Measurements from ENCODE around the gene PARP16. TPM values are rescaled to one million over a fixed set of nuclear protein-coding genes. Genes with fewer than 3 reads are reported as not detected.
"Not testable (repeated sequence)": the region's sequence is repeated elsewhere in the genome, so short reads cannot be mapped to it uniquely, and the experiment has no call there.

The PARP16 gene
- polyA plus RNA-seq, 1 donor = 14.0 TPM

DNA sequence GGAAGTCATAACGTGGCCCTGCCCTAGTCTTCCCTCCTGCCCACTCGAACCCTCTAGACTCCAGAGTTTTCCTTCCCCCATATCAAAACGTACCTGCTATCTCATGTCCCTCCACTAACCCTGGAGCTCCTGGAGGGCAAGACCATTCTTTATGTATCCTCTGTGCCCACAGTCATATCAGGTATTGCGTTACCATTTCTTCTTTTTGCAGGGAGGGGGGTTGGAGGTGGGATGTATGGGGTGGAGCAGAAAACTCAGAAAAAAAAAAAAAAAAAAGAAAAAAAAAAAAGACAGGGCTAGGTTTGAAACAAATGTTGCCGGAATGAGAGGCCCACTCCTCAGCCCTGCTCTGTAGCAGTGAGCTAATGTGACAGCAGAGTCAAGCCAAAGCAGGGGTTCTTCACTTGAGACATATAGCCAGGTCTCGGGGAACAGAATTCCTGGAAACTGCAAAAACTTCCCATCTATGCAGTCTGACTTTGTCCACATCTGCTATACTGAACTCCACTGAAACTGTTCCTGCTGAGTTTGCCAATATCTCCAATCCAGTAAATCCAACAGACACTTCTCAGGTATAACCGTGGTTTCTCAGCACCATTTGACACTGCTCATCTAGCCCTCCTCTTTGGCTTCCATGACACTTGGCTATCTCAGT lies 31.1 kb downstream of the PARP16 start:
- H3K36me3 ChIP-seq (ENCODE audit: control insufficient read depth, insufficient read depth, low read length) = peaks cover 17% of the 10 kb centered on the region
- no peak overlapping the region for H3K27ac ChIP-seq (ENCODE audit: low read length)
- peaks cover 26% of the 10 kb centered on the region for H3K4me1 ChIP-seq (ENCODE audit: control insufficient read depth, insufficient read depth, low read length)
- DNase-seq = no peak
- H3K9me3 ChIP-seq (ENCODE audit: control insufficient read depth, low read depth, low read length) = no peaks in the 10 kb centered on the region
- no peak overlapping the region for H3K4me3 ChIP-seq (ENCODE audit: low read length)
- no peaks in the 10 kb centered on the region for H3K27me3 ChIP-seq (ENCODE audit: control insufficient read depth, insufficient read depth, low read length)
- no CpG with 5 or more reads among the region's 7 CpGs for WGBS (ENCODE audit: insufficient coverage, low lambda C conversion rate)

DNA sequence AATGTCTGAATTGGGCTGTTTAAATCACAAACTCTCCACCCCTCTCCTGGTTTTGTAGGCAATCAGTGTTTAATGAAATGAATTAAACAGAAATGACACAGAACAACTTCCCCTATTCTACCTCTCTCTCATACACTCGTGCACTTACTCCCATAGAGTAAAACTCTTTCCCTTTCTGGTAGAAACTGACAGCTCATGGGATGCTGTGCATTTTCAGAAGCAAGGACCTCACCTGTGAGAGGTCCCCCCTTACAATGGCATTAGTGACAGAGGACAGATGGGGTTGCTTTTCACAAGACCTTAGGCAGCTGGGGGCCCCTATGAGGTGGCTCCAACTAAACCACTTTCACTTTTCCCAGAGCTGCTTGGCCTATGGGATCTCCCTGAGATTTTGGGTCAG lies 31.9 kb downstream of the PARP16 start:
- peaks cover 25% of the 10 kb centered on the region for H3K4me1 ChIP-seq (ENCODE audit: control insufficient read depth, insufficient read depth, low read length)
- no peak overlapping the region for H3K4me3 ChIP-seq (ENCODE audit: low read length)
- H3K36me3 ChIP-seq (ENCODE audit: control insufficient read depth, insufficient read depth, low read length) = peaks cover 9% of the 10 kb centered on the region
- H3K27me3 ChIP-seq (ENCODE audit: control insufficient read depth, insufficient read depth, low read length) = no peaks in the 10 kb centered on the region
- no peaks in the 10 kb centered on the region for H3K9me3 ChIP-seq (ENCODE audit: control insufficient read depth, low read depth, low read length)
- no CpG with 5 or more reads among the region's 1 CpG for WGBS (ENCODE audit: insufficient coverage, low lambda C conversion rate)
- DNase-seq = no peak
- H3K27ac ChIP-seq (ENCODE audit: low read length) = no peak overlapping the region

DNA sequence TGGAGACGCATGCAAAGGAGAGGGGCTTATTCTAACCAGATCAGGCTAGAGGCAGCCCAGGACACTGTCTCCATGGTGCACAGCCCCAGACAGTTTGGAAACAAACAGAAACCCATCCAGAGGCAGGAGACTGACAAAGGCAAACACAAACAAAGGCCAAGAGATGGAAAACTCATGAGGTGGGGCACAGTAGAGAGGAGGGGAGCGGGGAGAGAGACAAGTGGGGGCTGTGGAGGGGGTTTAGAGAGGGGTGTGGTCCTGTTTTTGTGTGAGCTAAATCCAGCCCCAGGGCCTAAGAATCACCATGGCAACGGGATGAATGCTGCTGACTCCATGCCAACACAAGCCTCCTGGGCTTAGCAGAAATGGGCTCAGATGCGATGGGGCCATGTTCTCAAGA lies 32.3 kb downstream of the PARP16 start:
- no peak overlapping the region for H3K27ac ChIP-seq (ENCODE audit: low read length)
- no peaks in the 10 kb centered on the region for H3K27me3 ChIP-seq (ENCODE audit: control insufficient read depth, insufficient read depth, low read length)
- peaks cover 23% of the 10 kb centered on the region for H3K4me1 ChIP-seq (ENCODE audit: control insufficient read depth, insufficient read depth, low read length)
- DNase-seq = no peak
- peaks cover 6% of the 10 kb centered on the region for H3K36me3 ChIP-seq (ENCODE audit: control insufficient read depth, insufficient read depth, low read length)
- no peaks in the 10 kb centered on the region for H3K9me3 ChIP-seq (ENCODE audit: control insufficient read depth, low read depth, low read length)
- no peak overlapping the region for H3K4me3 ChIP-seq (ENCODE audit: low read length)
- no CpG with 5 or more reads among the region's 4 CpGs for WGBS (ENCODE audit: insufficient coverage, low lambda C conversion rate)

- Histone ChIP-seq H3K27ac (ENCODE audit: low read length) (no peak overlapping the region), H3K4me1 (ENCODE audit: control insufficient read depth, insufficient read depth, low read length) (peaks cover 7% of the 10 kb centered on the region), H3K36me3 (ENCODE audit: control insufficient read depth, insufficient read depth, low read length) (peaks cover 2% of the 10 kb centered on the region), H3K27me3 (ENCODE audit: control insufficient read depth, insufficient read depth, low read length) (no peaks in the 10 kb centered on the region), H3K4me3 (ENCODE audit: low read length) (no peak overlapping the region), H3K9me3 (ENCODE audit: control insufficient read depth, low read depth, low read length) (no peaks in the 10 kb centered on the region)
- no CpG with 5 or more reads among the region's 2 CpGs for WGBS (ENCODE audit: insufficient coverage, low lambda C conversion rate)
- no peak for DNase-seq
These were observed 37.0 kb downstream of the PARP16 start for GRCh38 chr15:65249641-65250040.

GRCh38 chr15:65248511-65249255 lies 38.0 kb downstream of the PARP16 start:
- H3K9me3 ChIP-seq (ENCODE audit: control insufficient read depth, low read depth, low read length) = no peaks in the 10 kb centered on the region
- peaks cover 6% of the 10 kb centered on the region for H3K4me1 ChIP-seq (ENCODE audit: control insufficient read depth, insufficient read depth, low read length)
- WGBS (ENCODE audit: insufficient coverage, low lambda C conversion rate) = no CpG with 5 or more reads among the region's 9 CpGs
- H3K36me3 ChIP-seq (ENCODE audit: control insufficient read depth, insufficient read depth, low read length) = peaks cover 2% of the 10 kb centered on the region
- H3K27me3 ChIP-seq (ENCODE audit: control insufficient read depth, insufficient read depth, low read length) = no peaks in the 10 kb centered on the region
- H3K4me3 ChIP-seq (ENCODE audit: low read length) = no peak overlapping the region
- peak in 1 of 2 donors; percentile 22 for DNase-seq
- H3K27ac ChIP-seq (ENCODE audit: low read length) = peak overlapping the region; percentile 10

DNA sequence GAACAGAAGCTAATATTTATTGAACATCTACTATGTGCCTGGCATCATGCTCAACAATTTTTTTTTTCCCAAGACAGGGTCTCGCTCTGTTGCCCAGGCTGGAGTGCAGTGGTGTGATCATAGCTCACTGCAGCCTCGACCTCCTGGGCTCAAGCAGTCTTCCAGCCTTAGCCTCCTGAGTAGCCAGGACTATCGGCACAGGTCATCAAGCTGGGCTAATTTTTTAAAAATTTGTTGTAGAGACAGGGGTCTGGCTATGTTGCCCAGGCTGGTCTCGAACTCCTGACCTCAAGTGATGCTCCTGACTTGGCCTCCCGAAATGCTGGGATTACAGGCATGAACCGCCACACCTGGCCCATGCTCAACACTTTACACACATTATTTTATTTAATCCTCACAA lies 39.7 kb downstream of the PARP16 start:
- Histone ChIP-seq H3K9me3 (ENCODE audit: control insufficient read depth, low read depth, low read length) (no peaks in the 10 kb centered on the region), H3K27ac (ENCODE audit: low read length) (no peak overlapping the region), H3K4me1 (ENCODE audit: control insufficient read depth, insufficient read depth, low read length) (peaks cover 6% of the 10 kb centered on the region), H3K36me3 (ENCODE audit: control insufficient read depth, insufficient read depth, low read length) (peaks cover 2% of the 10 kb centered on the region), H3K4me3 (ENCODE audit: low read length) (no peak overlapping the region), H3K27me3 (ENCODE audit: control insufficient read depth, insufficient read depth, low read length) (no peaks in the 10 kb centered on the region)
- DNase-seq = no peak
- WGBS (ENCODE audit: insufficient coverage, low lambda C conversion rate) = no CpG with 5 or more reads among the region's 6 CpGs

- Histone ChIP-seq H3K36me3 (ENCODE audit: control insufficient read depth, insufficient read depth, low read length) (peaks cover 2% of the 10 kb centered on the region), H3K9me3 (ENCODE audit: control insufficient read depth, low read depth, low read length) (no peaks in the 10 kb centered on the region), H3K27me3 (ENCODE audit: control insufficient read depth, insufficient read depth, low read length) (no peaks in the 10 kb centered on the region), H3K4me3 (ENCODE audit: low read length) (no peak overlapping the region), H3K4me1 (ENCODE audit: control insufficient read depth, insufficient read depth, low read length) (peaks cover 6% of the 10 kb centered on the region), H3K27ac (ENCODE audit: low read length) (peak overlapping the region; percentile 40)
- WGBS (ENCODE audit: insufficient coverage, low lambda C conversion rate) = no CpG with 5 or more reads among the region's 8 CpGs
- DNase-seq = no peak
These were observed 40.5 kb downstream of the PARP16 start for GRCh38 chr15:65246026-65246714.

DNA sequence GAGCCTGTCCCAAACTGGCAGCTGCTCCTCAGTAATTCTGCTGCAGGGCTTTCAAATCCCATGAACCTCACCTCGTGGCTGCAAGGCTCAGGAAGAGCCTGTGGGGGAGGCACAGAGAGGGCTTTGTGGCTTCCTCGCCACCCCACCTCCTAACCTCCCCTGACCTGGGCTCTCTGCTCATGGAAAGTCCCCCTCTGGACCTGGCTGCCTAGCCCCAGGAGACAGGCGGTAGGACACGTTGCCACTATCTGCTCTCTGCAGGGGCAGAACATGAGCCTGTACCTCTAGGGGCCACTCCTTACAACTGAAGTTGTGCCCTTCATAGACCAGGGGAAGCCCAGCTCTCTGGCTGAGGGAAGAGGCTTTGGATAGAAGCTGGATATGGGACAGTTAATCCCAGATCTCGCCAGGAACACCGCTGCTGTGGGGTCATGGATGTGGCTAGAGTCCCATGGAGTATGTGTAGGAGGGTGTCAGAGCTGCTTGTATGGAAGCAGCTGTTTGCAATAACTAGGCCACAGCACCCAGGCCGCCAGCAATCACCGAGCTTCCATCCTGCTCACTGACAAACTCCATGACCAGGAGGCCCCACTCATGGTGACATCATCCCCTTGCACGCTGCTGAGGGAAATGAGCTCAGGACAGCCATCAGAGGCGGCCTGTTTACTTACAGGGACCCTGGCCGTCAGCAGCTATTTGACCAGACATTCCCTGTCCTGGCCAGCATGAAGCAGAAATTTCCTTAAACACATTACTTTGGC lies 41.4 kb downstream of the PARP16 start:
- H3K27ac ChIP-seq (ENCODE audit: low read length) = peak overlapping the region; percentile 47
- H3K27me3 ChIP-seq (ENCODE audit: control insufficient read depth, insufficient read depth, low read length) = no peaks in the 10 kb centered on the region
- peaks cover 8% of the 10 kb centered on the region for H3K4me1 ChIP-seq (ENCODE audit: control insufficient read depth, insufficient read depth, low read length)
- peak; percentile 34 to 51 for DNase-seq
- H3K9me3 ChIP-seq (ENCODE audit: control insufficient read depth, low read depth, low read length) = no peaks in the 10 kb centered on the region
- no CpG with 5 or more reads among the region's 11 CpGs for WGBS (ENCODE audit: insufficient coverage, low lambda C conversion rate)
- H3K36me3 ChIP-seq (ENCODE audit: control insufficient read depth, insufficient read depth, low read length) = peaks cover 2% of the 10 kb centered on the region
- H3K4me3 ChIP-seq (ENCODE audit: low read length) = no peak overlapping the region

- no peaks in the 10 kb centered on the region for H3K27me3 ChIP-seq (ENCODE audit: control insufficient read depth, insufficient read depth, low read length)
- no peak overlapping the region for H3K27ac ChIP-seq (ENCODE audit: low read length)
- no peak for DNase-seq
- H3K4me1 ChIP-seq (ENCODE audit: control insufficient read depth, insufficient read depth, low read length) = peaks cover 12% of the 10 kb centered on the region
- no peaks in the 10 kb centered on the region for H3K9me3 ChIP-seq (ENCODE audit: control insufficient read depth, low read depth, low read length)
- peaks cover 2% of the 10 kb centered on the region for H3K36me3 ChIP-seq (ENCODE audit: control insufficient read depth, insufficient read depth, low read length)
- H3K4me3 ChIP-seq (ENCODE audit: low read length) = no peak overlapping the region
These were observed 42.0 kb downstream of the PARP16 start for GRCh38 chr15:65244638-65245037.

DNA sequence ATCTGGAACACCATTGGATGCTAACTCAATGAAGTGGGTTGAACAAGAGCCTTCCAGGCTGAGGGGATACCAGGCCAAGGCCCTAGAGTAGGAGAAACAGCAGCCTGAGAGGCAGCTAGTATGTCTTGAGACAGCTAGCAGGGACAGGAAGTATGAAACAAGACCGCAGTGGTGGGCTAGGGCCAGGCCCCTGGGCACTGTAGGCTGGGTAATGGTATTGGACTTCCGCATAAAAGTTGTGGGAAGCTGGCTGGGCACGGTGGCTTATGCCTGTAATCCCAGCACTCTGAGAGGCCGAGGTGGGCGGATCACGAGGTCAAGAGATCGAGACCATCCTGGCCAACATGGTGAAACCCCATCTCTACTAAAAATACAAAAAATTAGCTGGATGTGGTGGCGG lies 50.2 kb downstream of the PARP16 start:
- WGBS (ENCODE audit: insufficient coverage, low lambda C conversion rate) = no CpG with 5 or more reads among the region's 8 CpGs
- H3K9me3 ChIP-seq (ENCODE audit: control insufficient read depth, low read depth, low read length); DNase-seq: not testable (repeated sequence)

More for the DNA sequence above, 50.2 kb downstream of the PARP16 start:
- H3K4me3 ChIP-seq (ENCODE audit: low read length); H3K36me3 ChIP-seq (ENCODE audit: control insufficient read depth, insufficient read depth, low read length); H3K27ac ChIP-seq (ENCODE audit: low read length); H3K27me3 ChIP-seq (ENCODE audit: control insufficient read depth, insufficient read depth, low read length): not testable (repeated sequence)
- peaks cover 27% of the 10 kb centered on the region for H3K4me1 ChIP-seq (ENCODE audit: control insufficient read depth, insufficient read depth, low read length)

Data from large intestine (tissue), 3 donors.